SJCRH30 (cell line): Measurements from ENCODE around the gene VIT. TPM values are rescaled to one million over a fixed set of nuclear protein-coding genes. Genes with fewer than 3 reads are reported as not detected.

Source experiments
- DNase-seq, 2 experiments: peaks; one replicate each; pipeline ENCODE4 v3.0.0-alpha.2; 2015 to 2020
- H3K27ac ChIP-seq: fragments of 250-450 bp; sonication (Bioruptor Pico); 2 replicates; pipeline ENCODE4 v1.5.1; 2020; ENCODE audit warnings: mild to moderate bottlenecking, moderate library complexity
- H3K27me3 ChIP-seq: fragments of 250-450 bp; sonication (Bioruptor Pico); 2 replicates; pipeline ENCODE4 v1.5.1; 2020; ENCODE audit warnings: mild to moderate bottlenecking, moderate library complexity
- H3K36me3 ChIP-seq: fragments of 250-450 bp; sonication (Bioruptor Pico); 2 replicates; pipeline ENCODE4 v1.5.1; 2020; ENCODE audit warnings: mild to moderate bottlenecking, moderate library complexity
- H3K4me1 ChIP-seq: fragments of 250-450 bp; sonication (Bioruptor Pico); 2 replicates; pipeline ENCODE4 v1.5.1; 2020; ENCODE audit warnings: mild to moderate bottlenecking, moderate library complexity
- H3K4me3 ChIP-seq: fragments of 250-450 bp; sonication (Bioruptor Pico); 2 replicates; pipeline ENCODE4 v1.5.1; 2020; ENCODE audit warnings: mild to moderate bottlenecking, moderate library complexity
- H3K9me3 ChIP-seq: fragments of 250-450 bp; sonication (Bioruptor Pico); replicated peaks from 2 replicates; pipeline ENCODE4 v1.5.1; 2020; ENCODE audit warnings: mild to moderate bottlenecking, moderate library complexity
- total RNA-seq: library from RNA; depleted of rRNA; stranded (reverse); fragments of >200 nt; shearing (Covaris generic); gene quantifications from 2 replicates; pipeline ENCODE4 v1.2.3, GENCODE V29; 2014

The VIT gene
- total RNA-seq, 1 experiment from 2014 or later = 0.40 TPM

DNA sequence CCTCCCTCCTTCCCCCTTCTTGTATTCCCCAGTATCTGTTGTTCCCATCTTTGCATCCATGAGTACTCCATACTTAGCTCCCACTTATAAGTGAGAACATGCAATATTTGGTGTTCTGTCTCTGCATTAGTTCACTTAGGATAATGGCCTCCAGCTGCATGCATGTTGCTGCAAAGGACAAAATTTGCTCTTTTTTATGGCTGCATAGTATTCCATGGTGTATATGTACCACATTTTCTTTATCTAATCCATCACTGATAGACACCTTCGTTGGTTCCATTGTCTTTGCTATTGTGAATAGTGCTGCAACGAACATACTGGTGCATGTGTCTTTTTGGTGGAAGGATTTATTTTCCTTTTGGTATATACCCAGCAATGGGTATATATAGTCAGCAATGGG is 47.4 kb downstream of the VIT start:
- Histone ChIP-seq H3K4me3 (no peak overlapping the region), H3K27ac (no peak overlapping the region), H3K27me3 (no peaks in the 10 kb centered on the region), H3K36me3 (no peaks in the 10 kb centered on the region), H3K4me1 (no peaks in the 10 kb centered on the region), H3K9me3 (no peaks in the 10 kb centered on the region)
- no peak for DNase-seq

DNA sequence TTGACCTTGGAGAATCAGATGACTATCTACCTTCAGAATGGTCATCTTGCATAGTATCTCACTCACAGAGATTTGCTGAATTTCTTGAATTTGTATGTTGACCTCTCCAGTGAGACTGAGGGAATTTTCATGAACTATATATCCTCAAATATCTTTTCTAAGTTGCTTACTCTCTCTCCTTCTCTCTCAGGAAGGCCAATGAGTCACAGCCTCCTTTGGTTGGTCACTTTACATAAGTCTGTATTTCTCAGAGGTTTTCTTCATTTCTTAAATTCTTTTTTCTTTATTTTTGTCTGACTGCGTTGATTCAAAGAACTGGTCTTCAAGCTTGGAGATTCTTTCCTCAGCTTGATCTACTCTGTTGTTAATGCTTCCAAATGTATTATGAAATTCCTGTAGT is 51.7 kb downstream of the VIT start:
- Histone ChIP-seq H3K27me3 (no peaks in the 10 kb centered on the region), H3K27ac (no peak overlapping the region), H3K4me3 (no peak overlapping the region), H3K9me3 (no peaks in the 10 kb centered on the region), H3K36me3 (no peaks in the 10 kb centered on the region), H3K4me1 (no peaks in the 10 kb centered on the region)
- no peak for DNase-seq

- H3K9me3 ChIP-seq = no peaks in the 10 kb centered on the region
- no peaks in the 10 kb centered on the region for H3K36me3 ChIP-seq
- H3K27ac ChIP-seq = no peak overlapping the region
- H3K4me3 ChIP-seq = no peak overlapping the region
- no peaks in the 10 kb centered on the region for H3K4me1 ChIP-seq
- H3K27me3 ChIP-seq = no peaks in the 10 kb centered on the region
- no peak for DNase-seq
Observed at GRCh38 chr2:36750101-36750500, 53.6 kb downstream of the VIT start.

DNA sequence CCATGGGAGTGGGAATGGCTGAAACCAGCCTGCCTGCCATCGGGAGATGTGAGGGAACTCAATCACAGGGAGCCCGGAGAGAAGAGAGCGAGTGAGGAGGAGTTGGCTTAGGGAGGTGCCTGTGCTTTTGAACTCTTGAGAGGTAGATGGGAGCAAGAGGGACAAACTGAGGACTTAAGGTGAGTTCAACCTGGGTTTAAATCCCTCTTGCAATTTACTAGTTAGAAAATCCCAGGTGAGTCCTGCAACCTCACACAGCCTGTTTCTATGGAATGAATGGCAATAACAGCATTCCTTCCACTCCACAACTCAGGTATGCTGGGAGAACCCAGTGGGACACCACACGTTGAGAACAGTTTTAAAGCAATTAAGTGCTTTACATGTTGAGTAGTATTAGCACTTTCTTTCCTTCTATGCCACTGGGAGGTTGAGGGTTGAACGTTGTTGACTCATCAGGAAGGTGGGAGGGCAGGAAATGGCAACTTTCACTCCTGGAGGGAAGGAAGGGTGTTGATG is 57.3 kb downstream of the VIT start:
- DNase-seq = no peak
- Histone ChIP-seq H3K27me3 (no peaks in the 10 kb centered on the region), H3K4me3 (no peak overlapping the region), H3K36me3 (no peaks in the 10 kb centered on the region), H3K27ac (no peak overlapping the region), H3K9me3 (0 out of 2 replicates have a peak, but pooled peaks cover 5% of the 10 kb centered on the region), H3K4me1 (no peaks in the 10 kb centered on the region)

DNA sequence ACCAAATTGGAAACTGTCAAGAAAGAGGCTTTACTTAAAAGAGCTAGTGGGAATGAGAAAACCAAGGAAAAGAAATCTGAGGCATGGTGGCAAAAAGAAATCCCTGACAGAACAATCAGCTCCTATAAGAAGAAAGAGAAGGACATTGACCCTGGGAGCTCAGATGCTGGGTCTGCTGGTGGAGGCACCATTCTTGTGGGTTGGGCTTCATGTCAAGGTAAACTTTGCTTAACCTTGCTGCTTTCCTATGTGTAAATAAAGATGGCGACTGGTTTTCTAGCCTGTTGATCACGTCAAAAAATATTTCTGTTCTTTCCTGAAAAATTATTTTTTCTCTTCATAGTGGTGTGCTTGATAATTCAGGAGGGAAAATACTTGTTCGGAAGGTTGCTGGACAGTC is 58.1 kb downstream of the VIT start:
- H3K27me3 ChIP-seq = peaks cover 6% of the 10 kb centered on the region; the same call in 1 of the 2 replicates
- H3K9me3 ChIP-seq = 0 out of 2 replicates have a peak, but pooled peaks cover 5% of the 10 kb centered on the region
- no peak for DNase-seq
- no peak overlapping the region for H3K4me3 ChIP-seq
- H3K36me3 ChIP-seq = no peaks in the 10 kb centered on the region
- no peaks in the 10 kb centered on the region for H3K4me1 ChIP-seq
- no peak overlapping the region for H3K27ac ChIP-seq

DNA sequence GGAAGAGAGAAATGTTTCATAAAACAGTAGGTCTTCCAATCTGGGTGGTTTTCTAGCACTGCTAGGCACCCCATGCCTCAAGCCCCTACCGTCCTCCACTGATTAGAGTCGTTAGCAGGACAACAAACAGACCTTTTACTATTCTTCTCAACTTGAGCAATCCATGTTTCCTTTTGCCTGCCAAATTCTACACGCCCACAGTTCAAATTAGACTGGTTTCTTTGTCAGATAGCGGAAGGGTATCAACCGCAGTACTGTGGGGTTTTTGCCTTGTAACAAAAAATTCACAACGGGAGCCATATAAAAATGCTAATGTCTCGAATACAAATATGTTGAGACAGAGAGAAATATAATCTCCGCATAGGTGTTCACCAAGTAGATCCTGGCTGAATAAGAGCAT is 59.9 kb downstream of the VIT start:
- no peaks in the 10 kb centered on the region for H3K4me1 ChIP-seq
- H3K27ac ChIP-seq = no peak overlapping the region
- H3K9me3 ChIP-seq = 0 out of 2 replicates have a peak, but pooled peaks cover 5% of the 10 kb centered on the region

DNA sequence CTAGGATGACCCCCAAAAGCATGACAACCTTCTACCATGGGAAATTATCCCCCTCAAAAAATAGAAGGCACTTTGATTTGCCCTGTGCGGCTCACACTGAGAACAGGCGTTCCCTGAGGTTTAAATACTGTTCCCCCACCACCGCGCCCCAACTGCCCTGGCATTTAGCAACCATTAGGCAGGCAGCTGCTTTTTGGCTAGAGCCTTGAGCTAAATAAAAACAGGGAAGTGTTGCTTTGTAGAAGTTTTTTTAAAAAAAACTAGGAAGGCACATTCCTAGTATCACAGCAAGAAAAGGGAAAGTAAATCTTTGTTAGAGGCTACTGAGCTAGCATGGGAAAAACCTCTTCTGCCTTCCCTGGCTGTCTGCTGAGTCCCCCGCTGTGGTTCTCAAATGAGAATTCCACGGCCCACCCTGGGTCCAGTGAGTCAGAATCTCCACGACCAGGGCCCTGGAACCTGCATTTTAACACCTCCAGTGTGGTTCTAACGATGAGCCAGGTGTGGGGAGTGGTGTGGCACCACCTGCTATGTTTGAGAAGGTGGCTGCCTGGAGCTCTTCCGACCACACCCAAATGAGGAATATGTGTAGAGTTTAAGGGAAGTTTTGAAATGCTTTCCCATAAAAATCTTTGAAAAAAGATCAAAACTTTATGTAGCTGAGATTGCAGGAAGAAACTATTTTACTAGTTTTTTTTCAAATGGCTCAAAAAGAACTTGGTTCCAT is 66.4 kb downstream of the VIT start:
- H3K27me3 ChIP-seq = peaks cover 16% of the 10 kb centered on the region
- H3K4me3 ChIP-seq = no peak overlapping the region
- H3K27ac ChIP-seq = no peak overlapping the region
- no peaks in the 10 kb centered on the region; the same call in 1 of the 2 replicates for H3K9me3 ChIP-seq
- H3K36me3 ChIP-seq = no peaks in the 10 kb centered on the region
- no peaks in the 10 kb centered on the region for H3K4me1 ChIP-seq
- no peak for DNase-seq

More for the DNA sequence above, 59.9 kb downstream of the VIT start:
- H3K36me3 ChIP-seq = no peaks in the 10 kb centered on the region
- H3K4me3 ChIP-seq = no peak overlapping the region
- no peak for DNase-seq
- peaks cover 8% of the 10 kb centered on the region; the same call in 1 of the 2 replicates for H3K27me3 ChIP-seq

GRCh38 chr2:36769106-36769505 is 72.6 kb downstream of the VIT start:
- H3K9me3 ChIP-seq = no peaks in the 10 kb centered on the region; the same call in 1 of the 2 replicates
- no peaks in the 10 kb centered on the region for H3K4me1 ChIP-seq
- H3K4me3 ChIP-seq = no peak overlapping the region
- H3K36me3 ChIP-seq = no peaks in the 10 kb centered on the region
- H3K27me3 ChIP-seq = no peaks in the 10 kb centered on the region
- DNase-seq = no peak
- H3K27ac ChIP-seq = no peak overlapping the region

- DNase-seq = peak; percentile 64 to 84
- Histone ChIP-seq H3K27me3 (no peaks in the 10 kb centered on the region), H3K4me3 (no peak overlapping the region), H3K4me1 (no peaks in the 10 kb centered on the region), H3K9me3 (no peaks in the 10 kb centered on the region; the same call in 1 of the 2 replicates), H3K27ac (no peak overlapping the region), H3K36me3 (no peaks in the 10 kb centered on the region)
Observed at GRCh38 chr2:36770542-36771287, 74.2 kb downstream of the VIT start.

DNA sequence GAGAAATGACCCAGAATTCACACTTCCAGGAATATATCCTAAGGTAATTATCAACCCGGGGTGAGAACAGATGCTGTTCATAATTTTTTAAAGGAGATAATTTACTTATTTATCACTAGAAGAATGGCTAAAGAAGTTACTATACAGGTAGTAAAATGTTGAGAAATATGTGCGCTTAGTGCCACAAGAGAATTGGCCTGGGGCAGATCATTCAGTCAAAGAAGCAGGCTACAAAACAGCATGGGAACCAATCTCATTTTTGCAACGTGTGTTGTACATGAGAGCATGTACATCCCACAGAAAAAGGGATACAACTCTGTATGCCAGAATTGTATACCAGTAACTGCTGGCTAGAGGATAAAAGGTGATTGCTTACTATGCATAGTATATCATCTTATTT is 75.2 kb downstream of the VIT start:
- no peaks in the 10 kb centered on the region for H3K36me3 ChIP-seq
- no peaks in the 10 kb centered on the region for H3K4me1 ChIP-seq
- H3K4me3 ChIP-seq = no peak overlapping the region
- H3K27me3 ChIP-seq = no peaks in the 10 kb centered on the region
- no peak for DNase-seq
- H3K9me3 ChIP-seq = no peaks in the 10 kb centered on the region; the same call in 1 of the 2 replicates
- no peak overlapping the region for H3K27ac ChIP-seq

- Histone ChIP-seq H3K9me3 (no peaks in the 10 kb centered on the region), H3K36me3 (no peaks in the 10 kb centered on the region), H3K27me3 (no peaks in the 10 kb centered on the region), H3K4me3 (no peak overlapping the region), H3K27ac (no peak overlapping the region), H3K4me1 (no peaks in the 10 kb centered on the region)
- DNase-seq = no peak
Observed at GRCh38 chr2:36773947-36774346, 77.4 kb downstream of the VIT start.

- no peaks in the 10 kb centered on the region for H3K27me3 ChIP-seq
- H3K4me1 ChIP-seq = no peaks in the 10 kb centered on the region
- no peaks in the 10 kb centered on the region for H3K9me3 ChIP-seq
- H3K27ac ChIP-seq = no peak overlapping the region
- H3K36me3 ChIP-seq = no peaks in the 10 kb centered on the region
- DNase-seq = no peak
- H3K4me3 ChIP-seq = no peak overlapping the region
Observed at GRCh38 chr2:36775261-36775660, 78.8 kb downstream of the VIT start.

DNA sequence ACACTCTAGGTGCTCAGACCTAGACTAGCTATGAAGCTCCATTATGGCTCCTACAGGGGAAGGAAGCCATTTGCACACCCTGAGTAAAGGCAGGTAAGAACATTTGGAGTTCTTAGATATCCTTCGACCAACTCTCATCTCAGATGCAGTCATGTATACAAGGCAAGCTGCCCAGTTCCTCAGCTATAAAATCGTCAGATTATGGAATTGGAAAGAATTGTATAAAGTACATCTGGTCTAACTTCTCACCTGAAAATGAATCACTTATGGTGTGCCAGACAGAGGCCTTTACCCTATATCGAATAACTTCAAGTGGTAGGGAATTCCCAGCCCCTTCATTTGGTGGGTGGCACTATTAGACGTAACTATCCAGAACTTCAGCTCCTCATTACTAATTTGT is 79.3 kb downstream of the VIT start:
- H3K9me3 ChIP-seq = no peaks in the 10 kb centered on the region
- DNase-seq = no peak
- no peak overlapping the region for H3K4me3 ChIP-seq
- no peak overlapping the region for H3K27ac ChIP-seq
- H3K27me3 ChIP-seq = peaks cover under 1% of the 10 kb centered on the region; the same call in 1 of the 2 replicates
- no peaks in the 10 kb centered on the region for H3K36me3 ChIP-seq
- H3K4me1 ChIP-seq = no peaks in the 10 kb centered on the region

DNA sequence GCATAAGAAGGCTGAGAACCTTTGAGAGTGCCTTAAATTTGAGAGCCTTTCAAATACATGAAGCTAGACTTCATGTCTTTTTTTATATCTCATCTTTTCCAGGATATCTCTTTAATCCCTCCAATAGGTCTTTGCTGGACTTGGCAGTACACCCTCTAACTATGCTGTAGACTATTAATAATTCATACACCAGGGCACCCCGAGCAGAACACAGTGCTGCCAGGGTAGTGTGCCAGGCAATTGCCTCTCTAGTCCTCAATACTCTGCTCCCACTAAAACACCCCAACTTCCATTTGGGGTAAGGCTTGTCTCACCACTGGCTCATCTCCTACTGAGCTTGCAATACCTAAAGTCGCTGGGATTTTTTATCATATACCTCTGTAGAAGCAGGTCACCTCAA is 80.8 kb downstream of the VIT start:
- no peak for DNase-seq
- H3K9me3 ChIP-seq = no peaks in the 10 kb centered on the region
- no peak overlapping the region for H3K27ac ChIP-seq
- no peaks in the 10 kb centered on the region for H3K4me1 ChIP-seq
- H3K4me3 ChIP-seq = no peak overlapping the region
- peaks cover 4% of the 10 kb centered on the region; the same call in 1 of the 2 replicates for H3K27me3 ChIP-seq
- no peaks in the 10 kb centered on the region for H3K36me3 ChIP-seq

DNA sequence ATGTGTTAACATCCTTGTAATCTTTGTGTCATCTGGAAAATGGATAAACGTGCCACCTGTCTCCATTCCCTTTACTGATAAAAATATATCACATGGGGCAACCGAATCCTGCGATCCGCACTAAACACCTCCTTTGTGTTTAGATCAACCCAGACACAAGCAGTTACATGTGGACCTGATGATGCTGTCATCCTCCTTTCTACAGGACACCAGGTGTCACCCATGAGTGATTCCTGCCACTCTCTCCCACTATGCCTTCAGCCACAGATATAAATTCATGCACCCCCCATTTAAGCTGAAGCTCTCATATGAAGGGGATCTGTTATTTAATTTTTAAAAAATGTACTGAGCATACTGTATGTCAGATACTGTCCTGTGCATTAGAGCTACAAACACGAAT is 81.3 kb downstream of the VIT start:
- Histone ChIP-seq H3K36me3 (no peaks in the 10 kb centered on the region), H3K27me3 (peaks cover 4% of the 10 kb centered on the region; the same call in 1 of the 2 replicates), H3K9me3 (no peaks in the 10 kb centered on the region), H3K4me1 (no peaks in the 10 kb centered on the region), H3K27ac (no peak overlapping the region), H3K4me3 (no peak overlapping the region)
- DNase-seq = no peak
